NCI-H2227 (cell line): Measurements from ENCODE around the gene ASAP2.

ENCODE experiments used
- DNase-seq: peaks from one replicate; lab custom pipeline; 2025; ENCODE audit not compliant: unreplicated experiment; lab: John Stamatoyannopoulos, UW

Gene ASAP2

GRCh38 chr2:9230051-9230802, 23.6 kb downstream of the ASAP2 start:
- DNase-seq: no peak

GRCh38 chr2:9230881-9231280, 24.3 kb downstream of the ASAP2 start:
- no peak for DNase-seq

GRCh38 chr2:9231291-9232165, 24.9 kb downstream of the ASAP2 start:
- no peak for DNase-seq

GRCh38 chr2:9232166-9232479, 25.5 kb downstream of the ASAP2 start:
- DNase-seq: no peak

- no peak for DNase-seq
Observed at GRCh38 chr2:9232886-9233285, 26.3 kb downstream of the ASAP2 start.

GRCh38 chr2:9234680-9235146, 28.1 kb downstream of the ASAP2 start:
- no peak for DNase-seq

GRCh38 chr2:9235147-9236044, 28.8 kb downstream of the ASAP2 start:
- DNase-seq: no peak

- no peak for DNase-seq
Observed at GRCh38 chr2:9236045-9236344, 29.4 kb downstream of the ASAP2 start.

GRCh38 chr2:9236867-9237266, 30.3 kb downstream of the ASAP2 start:
- no peak for DNase-seq

- DNase-seq: no peak
Observed at GRCh38 chr2:9237831-9238230, 31.2 kb downstream of the ASAP2 start.

GRCh38 chr2:9238591-9239326, 32.1 kb downstream of the ASAP2 start:
- no peak for DNase-seq

- DNase-seq: no peak
Observed at GRCh38 chr2:9239616-9240015, 33.0 kb downstream of the ASAP2 start.

GRCh38 chr2:9240745-9241144, 34.1 kb downstream of the ASAP2 start:
- DNase-seq: no peak

GRCh38 chr2:9241233-9241632, 34.6 kb downstream of the ASAP2 start:
- no peak for DNase-seq

GRCh38 chr2:9243357-9243756, 36.7 kb downstream of the ASAP2 start:
- DNase-seq: no peak

- no peak for DNase-seq
Observed at GRCh38 chr2:9244985-9245544, 38.5 kb downstream of the ASAP2 start.

- no peak for DNase-seq
Observed at GRCh38 chr2:9247177-9247576, 40.6 kb downstream of the ASAP2 start.

- DNase-seq: peak; percentile 80
Observed at GRCh38 chr2:9247786-9248185, 41.2 kb downstream of the ASAP2 start.

GRCh38 chr2:9248363-9248762, 41.8 kb downstream of the ASAP2 start:
- DNase-seq: no peak

- no peak for DNase-seq
Observed at GRCh38 chr2:9249020-9249800, 42.6 kb downstream of the ASAP2 start.
